Hematopoietic multipotent progenitor cell treated with erythropoietin and hydrocortisone succinate and interleukin-3 and kit ligand, for 4 days (in vitro differentiated cells): ENCODE data around the gene SALL2.
A peak's percentile ranks its signal among the peaks of the same experiment; 100 is the strongest.

Experiments
- DNase-seq: peaks from one replicate; pipeline ENCODE4 v3.0.0-alpha.2; 2015

Gene SALL2

DNA sequence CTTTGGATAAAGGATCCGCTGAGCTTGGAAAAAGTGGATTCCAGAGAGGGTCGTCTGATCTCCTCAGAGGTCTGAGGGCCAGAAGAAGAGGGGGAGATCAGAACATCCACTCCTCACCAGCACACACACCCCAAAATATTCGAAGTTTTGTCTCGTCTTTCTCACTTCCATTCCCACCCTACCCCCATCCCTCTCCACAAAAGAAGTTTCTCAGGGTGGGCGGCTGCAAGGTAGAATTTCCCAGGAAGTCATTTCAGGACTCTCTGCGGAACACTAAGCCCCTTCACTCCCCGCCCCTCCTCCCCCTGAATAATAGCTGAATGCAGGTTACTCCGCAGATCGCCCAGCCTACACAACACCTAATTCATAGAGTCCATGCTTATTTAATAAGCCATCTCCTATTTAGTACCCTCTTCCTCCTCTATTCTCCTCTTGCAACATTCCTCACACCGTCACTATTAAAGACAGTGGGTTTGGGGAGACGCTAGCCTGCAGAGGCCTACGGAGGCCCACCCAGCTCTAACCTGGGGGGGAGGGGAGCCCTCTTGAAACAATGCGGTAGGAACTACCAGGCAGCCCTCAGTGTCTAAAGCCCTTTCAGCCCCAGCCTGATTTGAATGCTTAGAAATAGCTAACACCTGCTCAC is 649 bp upstream of the SALL2 start:
- peak; percentile 61 for DNase-seq

DNA sequence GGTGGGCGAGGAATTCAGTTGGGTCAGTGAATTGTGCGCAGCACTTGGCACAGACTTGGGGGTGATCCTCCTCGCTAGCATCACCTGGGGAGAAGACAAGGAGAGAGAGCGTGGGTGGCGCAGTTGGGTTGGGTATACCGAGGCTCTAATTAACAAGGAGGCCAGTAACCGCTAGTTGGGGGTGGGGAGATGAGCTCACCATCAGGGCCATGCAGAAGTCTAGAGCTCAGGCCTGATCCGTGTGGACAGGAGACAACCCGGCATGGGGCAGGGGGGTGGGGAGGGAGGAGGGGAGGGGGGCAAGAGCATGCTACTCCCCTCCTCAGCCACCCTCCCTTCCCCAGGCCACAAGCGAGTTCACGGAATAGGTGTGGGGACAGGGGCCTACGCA is 580 bp downstream of the SALL2 start:
- DNase-seq: no peak

DNA sequence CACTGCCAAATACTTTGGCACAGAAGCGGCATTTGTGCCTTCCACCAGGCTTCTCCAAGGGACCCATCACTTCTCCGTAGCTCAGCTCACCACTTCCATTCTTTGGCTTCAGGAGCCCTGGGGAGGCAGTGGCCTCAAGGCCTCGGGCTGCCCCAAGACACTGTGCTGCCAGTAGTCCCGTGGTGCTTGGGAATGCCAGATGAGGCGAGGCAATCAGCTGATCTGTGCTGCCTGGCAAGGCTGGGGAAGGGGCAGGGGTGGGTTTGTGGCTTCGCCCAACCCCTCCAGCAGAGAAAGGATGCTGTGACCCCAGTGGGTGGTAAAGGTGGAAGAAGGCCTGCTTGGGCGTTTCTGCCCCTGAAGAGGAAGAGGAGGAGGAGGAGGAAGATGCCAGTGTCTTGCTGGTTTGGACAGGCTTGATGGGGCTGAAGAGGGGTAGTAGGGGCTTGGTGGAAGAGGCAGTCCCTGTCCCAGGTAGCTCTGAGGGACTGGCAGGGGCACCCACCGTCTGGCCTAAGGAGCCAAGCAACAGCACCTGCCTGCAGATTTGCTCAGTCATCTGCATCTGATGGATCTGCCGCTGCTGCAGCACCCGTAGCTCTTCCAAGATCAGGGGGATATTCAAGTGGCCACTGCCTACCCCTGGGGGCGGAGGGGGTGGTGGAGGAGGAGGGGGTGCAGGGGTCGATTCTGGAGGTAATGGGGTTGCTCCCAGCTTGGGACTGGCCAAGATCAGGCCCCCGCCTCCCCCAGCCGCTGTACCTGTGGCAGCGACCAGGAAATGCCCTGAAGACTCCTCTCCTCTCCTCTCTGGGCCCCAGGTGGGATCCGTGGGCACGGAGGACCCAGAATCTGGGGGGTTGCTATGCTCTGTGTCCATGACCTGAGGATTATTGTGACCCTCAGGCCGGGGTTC is 1.3 kb downstream of the SALL2 start:
- DNase-seq: no peak

DNA sequence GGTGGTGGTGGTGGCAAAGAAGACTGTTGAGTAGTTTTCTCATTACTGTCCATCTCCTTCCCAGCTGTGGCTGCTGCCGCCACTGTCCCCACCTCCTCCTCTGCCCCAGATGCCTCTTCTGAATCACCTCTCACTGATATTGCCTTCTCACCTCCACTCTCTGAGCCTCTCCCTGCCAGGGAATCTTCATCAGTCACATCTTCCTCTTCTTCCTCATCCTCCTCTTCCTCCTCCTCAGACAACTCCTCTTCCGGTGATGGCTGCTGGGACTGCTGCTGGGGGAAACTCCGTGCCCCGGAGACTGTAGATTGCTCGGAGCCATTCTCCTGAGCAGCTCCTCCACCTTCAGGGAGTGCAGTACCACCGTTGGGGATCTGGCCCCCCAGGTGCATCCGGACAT is 2.9 kb downstream of the SALL2 start:
- DNase-seq: no peak

DNA sequence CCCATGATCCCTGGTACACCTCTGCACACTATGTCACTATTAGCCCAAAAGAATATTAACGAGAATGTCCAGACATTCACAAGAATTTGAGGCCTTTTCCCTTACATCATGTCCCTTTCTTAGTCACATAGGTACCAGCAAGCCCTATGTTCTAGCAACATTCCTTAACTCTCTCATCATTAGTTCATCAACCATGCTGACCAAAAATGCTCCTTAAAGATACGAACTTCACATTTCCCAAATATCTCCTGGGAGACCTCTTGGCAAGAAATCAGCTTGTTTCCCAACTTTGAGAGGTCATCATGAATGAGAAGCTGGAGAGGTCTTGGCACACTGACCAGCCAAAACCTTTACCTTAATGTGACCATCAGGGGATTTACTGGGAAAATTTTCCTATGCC is 4.6 kb downstream of the SALL2 start:
- no peak for DNase-seq

DNA sequence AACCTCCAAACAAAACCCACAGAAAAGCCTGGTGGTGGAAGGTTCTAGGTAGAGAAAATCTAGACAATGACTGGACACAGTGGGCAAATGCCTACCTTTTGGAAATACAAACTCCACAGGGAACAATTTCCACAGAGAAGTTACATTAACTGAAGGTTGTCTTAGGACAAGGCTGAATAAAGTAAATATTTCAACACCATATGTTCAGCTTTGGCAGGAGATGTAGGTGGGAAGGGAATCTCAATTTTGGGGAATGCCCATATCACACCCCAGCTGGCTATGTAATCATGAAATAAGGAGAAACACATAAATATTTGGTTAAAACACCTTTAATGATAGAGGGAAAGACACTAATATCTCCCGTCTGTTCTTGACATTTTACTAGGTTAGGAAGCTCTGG is 5.4 kb downstream of the SALL2 start:
- no peak for DNase-seq

DNA sequence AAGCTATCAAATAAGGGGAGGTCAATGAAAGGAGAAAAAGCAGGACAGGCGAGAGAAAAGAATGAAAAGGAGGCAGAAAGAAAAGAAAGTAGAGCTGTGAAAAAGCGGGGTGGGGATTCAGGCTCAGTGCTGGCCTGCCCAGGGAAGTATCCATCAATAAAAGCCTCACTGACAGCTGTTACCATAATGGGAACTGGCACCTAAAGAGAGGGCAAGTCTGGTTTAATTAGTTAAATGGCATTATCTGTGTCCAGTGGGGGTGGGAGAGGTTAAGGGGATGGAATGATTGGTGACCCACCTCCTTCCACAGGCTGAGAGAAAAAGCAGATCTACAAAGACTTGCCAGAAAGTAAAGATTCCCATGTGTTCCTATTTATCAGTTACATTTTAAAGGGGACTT is 7.4 kb downstream of the SALL2 start:
- no peak for DNase-seq

DNA sequence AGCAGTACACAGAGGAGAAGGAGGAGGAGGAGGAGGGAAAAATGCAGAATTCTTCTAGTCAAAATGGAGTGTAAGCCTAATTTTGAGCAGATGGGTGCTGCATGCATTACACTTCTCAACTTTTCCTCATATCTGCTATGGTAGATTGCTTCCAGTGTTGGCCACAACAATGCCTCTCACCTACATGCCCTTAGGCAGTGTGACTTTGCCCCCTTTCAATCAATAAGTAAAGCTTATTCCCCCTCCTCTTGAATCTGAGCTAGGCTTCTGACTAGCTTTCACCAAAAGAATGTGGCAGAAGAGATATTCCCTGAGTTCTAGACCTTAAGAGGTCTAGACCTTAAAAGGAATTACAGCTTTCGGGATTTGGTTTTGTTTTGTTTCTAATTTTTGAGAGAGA is 11.8 kb downstream of the SALL2 start:
- DNase-seq: no peak

DNA sequence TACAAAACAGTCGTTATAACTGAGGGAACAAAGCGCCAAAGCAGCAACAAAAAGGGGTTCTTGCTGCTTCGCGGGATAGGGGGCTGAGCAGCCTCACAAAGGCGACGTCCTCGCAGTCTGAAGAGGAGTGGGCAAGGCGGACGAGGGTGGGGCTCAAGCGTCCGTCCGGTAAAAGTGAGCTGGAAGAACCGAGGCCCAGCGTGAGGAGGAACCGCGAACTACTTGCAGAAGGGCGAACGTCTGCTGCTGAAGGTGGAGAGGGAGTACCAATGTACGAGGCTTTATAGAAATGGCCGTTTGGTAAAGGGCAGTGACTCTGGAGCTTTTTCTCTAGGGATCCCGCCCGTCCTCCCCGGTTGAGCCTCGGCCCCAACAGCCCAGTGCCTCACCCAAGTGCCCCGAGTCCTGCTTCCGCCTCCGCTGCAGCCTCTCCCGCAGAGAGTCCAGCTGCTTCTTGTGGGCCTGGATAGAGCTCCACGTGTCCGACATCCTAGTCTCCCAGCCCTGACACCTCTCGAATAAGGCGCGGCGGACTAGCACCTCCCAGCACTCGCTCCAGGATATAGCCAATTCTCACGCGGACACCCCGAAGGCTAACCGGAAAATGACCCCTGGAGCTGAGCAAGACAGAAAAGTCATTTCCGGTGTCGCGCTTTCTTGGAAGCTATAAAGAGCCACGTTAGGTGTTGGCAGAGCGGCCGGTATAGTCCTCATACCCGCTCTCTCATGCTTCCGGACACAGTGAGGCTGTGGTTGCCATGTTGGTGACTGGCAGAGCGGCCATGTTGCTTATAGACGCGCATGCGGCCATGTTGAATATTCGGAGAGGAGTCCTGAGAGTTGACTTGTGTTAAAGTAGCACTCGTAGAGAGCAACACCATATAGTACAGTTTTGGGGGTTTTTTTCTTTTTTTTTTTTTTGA is 15.2 kb downstream of the SALL2 start, which contains the start of gene METTL3:
Gene METTL3, minus strand, starts transcription at position 606 of the 923 bp plus-strand sequence. Its CDS starts 117 bp downstream, at position 489.
- DNase-seq: peak; percentile 99

DNA sequence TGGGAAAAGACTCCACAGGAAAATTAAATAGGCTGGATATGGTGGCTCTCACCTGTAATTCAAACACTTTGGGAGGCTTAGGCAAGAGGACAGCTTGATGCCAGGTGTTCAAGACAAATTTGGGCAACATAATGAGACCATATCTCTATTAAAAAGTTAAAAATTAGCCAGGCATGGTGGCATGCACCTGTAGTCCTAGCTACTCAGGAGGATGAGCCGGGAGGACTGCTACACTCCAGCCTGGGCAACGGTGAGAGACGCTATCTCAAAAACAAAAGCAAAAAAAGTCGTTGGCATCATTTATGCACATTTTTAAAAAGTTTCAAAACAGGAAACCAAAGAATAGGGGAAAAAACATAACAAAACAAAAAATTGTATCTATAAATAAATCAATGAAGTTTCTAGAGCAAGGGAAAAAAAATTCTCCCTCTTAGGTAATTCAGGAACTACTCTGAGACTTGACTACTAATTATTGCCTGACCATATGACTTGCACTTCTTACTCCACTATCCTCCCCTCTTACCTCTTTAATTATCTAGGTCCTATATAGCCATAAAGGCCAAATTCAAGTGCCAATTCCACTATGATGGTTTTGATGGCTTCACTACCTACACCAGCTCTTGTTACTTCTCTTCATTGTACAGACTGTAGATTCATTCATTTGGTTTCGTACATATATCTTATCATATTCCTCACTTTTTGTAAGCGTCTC is 16.6 kb downstream of the SALL2 start:
- no peak for DNase-seq

DNA sequence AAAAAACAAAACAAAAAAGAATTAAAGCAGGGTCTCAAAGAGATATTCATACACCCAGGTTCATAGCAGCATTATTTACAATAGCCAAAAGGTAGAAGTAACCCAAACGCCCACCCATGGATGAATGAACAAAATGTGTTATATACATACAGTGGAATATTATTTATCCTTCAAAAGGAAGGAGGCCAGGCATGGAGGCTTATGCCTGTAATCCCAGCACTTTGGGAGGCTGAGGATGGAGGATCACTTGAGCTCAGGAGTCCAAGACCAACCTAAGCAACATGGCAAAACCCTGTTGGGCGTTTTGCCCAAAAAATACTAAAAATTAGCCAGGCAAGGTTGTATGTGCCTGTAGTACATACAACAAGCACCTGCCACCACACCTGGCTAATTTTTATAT is 19.6 kb downstream of the SALL2 start:
- no peak for DNase-seq

DNA sequence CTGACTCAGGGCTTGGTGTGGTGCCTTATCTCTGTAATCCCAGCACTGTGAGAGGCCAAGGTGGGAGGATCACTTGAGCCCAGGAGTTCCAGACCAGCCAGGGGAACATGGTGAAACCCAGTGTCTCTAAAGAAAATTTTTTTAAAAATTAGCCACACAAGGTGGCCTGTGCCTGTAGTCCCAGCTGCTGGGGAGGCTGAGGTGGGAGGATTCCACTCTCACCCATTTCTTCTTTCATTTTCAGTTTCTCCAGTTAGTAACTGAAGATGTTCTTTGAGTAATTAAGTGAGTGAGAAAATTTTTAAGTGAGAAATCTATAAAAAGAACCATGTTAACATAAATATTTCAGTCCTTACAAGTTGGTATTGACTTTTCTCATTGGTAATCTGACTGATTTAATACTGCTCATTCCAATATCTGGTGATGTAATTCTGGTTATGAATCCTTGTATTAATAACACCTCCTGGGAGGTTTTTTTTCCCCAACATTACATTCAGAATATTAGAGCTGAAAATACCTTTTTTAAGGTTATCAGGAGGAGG is 21.1 kb downstream of the SALL2 start:
- DNase-seq: no peak

DNA sequence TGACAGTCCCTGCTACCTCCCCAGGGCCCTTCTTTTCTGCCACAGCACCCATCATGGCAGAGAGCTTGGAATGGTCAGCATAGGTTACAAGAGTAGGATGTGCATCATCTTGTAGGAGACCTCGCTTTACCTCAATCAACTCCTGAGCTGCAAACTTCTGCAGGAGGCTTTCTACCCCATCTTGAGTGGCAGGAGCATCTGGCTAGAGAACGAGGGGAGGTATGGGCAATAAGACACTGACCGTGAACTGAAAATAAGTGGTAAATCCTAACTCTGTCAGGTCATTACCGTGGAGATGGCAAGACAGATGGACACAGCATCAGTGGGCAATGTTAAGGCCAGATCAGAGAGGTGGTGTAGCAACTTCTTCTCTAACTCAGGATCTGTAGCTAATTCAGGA is 22.8 kb downstream of the SALL2 start:
- DNase-seq: no peak

DNA sequence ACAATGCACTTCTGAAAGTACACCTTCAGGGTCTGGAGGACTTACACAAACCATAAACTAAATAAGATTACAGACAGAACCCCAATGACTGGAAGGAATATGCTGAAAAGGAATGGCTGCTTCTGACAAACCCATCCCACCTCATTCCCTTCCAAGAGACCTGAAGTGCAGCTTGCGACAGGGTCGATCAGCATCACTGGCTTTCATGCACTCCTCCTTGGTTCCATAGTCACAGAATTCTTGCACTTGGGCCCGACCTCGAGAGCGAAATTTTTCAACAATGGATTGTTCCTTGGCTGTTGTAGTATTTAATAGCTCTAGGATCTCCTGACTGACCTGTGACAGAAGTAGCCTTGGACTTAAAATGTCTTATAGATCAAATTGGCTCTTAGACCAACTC is 24.6 kb downstream of the SALL2 start:
- DNase-seq: no peak

DNA sequence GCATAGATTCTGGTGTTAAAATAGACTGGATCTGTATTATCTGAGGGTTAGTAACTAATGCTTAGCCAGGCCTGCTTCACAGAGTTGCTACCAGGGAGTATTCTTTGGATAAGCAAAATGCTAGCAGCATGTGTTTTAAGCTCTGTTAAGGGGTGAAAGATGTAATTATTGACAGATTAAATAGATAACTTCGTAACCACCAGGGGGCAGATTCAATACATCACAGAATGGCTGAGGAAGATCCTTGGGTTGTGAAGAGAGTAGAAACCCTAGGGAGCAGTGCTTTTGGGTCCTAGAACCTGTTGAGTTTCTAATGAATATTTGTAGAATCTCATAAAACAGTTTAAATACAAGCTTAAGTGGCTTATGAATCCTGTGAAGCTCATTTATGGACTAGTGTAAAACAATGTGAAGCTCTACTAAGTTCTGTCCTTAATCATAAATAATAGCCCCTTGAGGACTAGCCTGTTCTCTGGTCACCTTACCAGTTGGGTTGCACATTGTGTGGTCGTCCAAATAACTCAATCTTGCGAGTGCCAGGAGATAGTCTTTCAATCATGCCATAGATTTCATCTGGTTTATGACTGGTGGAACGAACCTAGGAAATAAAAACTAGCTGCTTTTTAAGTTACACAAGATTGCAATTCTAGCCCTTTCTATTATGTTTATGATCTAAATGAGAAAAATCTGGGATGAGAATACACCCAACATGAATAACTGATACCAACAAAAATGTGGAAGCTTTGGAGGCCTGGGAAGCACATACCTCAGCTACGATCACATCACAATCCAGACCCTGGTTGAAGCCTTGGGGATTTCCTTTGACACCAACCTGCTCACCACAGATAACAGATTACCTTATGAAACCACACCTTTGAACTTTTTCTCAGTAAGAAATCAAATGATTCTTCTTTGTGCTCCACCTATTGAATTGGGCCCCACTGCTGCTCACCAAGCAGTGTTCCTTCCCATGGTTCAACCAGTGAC is 27.3 kb downstream of the SALL2 start:
- DNase-seq: peak; percentile 86

DNA sequence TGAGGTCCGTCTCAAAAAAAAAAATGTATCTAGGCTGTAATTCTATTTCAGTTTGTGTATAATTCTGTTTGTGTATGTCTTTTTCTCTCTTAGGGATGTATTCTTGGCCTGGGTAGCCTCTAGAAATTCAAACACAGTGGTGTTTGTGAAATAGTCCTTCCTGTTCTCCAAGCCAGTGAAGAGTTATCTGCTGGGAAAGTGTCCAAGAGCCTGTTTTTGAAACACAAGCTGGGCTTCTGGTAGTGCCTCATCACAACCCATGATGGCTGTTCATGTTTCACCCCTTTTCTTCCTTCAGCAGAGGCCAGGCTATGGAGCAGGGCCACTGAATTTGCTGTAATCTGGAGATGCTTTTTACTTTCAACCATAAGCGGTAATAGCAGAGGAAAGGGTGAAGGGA is 29.7 kb downstream of the SALL2 start:
- DNase-seq: no peak

DNA sequence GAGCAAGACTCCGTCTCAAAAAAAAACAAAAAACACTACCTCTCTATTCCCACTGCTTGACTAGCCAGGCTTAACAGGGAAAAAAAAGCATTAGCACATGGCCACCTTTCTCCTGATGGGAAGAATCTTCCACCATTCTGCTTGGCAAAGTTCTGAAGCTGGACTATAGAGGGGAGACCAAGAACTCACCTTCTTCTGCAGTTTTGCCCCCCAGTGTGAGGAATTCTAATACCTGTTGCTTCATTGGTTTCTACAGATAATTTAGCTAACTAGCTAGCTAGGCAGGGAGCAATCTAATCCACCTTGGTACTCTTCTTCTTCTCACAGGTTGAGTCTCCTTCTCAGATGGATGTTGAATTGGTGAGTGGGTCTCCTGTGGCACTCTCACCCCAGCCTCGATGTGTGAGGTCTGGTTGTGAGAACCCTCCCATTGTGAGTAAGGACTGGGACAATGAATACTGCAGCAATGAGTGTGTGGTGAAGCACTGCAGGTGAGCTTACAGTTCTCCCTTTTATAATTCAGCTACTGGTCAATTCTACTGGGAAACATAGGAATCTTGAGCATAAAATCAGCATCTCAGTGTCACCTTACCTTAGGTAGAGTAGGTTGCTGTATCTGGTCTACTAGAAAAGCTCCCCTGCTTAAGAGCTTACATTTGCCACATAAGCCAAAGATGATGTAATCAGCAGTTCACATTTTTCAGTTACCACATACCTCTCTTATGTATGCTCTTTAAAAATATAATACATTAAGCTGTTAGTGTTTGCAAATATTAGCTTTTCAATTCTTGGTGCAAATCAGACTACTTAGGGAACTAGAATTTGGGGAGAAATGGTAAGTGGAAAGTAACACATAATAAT is 31.0 kb downstream of the SALL2 start:
- DNase-seq: no peak

DNA sequence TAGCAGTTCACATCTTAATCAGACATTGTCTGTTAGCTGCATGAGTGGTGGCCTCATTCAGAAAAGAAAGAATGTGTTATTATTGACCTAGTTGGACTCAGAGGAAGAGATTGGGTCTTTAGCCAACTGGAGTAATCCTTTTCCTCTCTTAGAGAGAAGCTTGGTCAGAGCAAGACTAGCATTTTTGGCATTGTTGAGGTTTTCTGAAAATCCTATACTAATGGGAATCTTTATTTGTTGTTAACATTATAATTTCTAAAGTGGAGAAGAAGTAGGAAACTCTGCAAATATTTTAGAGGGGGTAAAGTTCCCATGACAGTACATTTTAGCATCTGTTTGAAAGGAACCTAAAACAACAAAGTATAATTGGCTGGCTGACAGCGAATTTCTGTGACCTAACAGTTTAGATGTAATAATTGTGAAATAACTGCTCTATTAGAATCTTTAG is 39.5 kb downstream of the SALL2 start:
- DNase-seq: no peak

DNA sequence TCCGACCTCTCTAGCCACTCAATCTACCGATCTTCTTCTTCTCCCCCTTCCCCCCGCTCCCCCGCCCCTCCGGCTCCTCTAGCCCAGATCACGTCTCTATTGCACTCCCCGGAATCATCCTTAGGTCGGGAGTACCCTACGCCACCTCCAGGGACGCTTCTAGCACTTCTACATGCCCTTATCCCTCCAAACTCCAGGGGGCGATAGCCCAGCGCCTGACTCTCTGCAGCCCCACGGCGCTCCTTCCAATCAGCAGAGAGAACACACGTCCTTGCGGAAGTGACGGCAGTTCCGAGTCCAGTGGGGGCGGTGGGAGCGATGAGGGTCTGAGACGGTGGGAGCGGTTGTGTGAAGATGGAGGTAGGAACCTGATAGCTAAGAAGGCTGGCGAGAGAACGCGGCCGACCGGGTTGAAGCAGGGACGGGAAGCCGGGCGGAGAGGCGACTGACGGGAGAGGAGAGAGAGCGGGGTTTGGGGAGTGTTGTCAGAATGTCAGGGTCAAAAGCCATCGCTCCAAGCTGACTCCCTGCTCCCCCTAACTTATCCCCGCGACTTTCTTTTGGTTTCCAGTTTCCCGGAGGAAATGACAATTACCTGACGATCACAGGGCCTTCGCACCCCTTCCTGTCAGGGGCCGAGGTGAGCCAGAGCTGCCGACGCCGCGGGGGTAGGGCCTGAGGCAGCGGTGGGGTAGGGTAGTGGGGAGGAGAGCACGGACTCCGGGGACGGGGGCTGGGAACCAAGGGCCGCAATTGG is 49.0 kb downstream of the SALL2 start, which contains the start of the genes RAB2B and TOX4:
Gene RAB2B, minus strand, starts transcription at position 35 of the 757 bp plus-strand sequence. CDS start 87 bp downstream, outside the sequence.
Gene TOX4, plus strand, starts transcription at position 271 of the 757 bp plus-strand sequence. Its CDS starts 84 bp downstream, at position 355.
- peak; percentile 99 for DNase-seq
